Subcutaneous adipose tissue (tissue), 4 donors: ENCODE results near the gene RAB7B. TPM values are rescaled to one million over a fixed set of nuclear protein-coding genes. Genes with fewer than 3 reads are reported as not detected.

Experiments
- total RNA-seq, 4 donors: library from RNA; depleted of rRNA; stranded (reverse); fragments of >200 nt; gene quantifications; one replicate each; pipeline ENCODE4 v1.1.0, GENCODE V29; 2016
- TF ChIP-seq, protein P1 (sequence below): fragments of 450-650 bp; IDR thresholded peaks from one replicate; pipeline ENCODE4 v1.5.1; 2016; ENCODE audit warnings: low read depth, mild to moderate bottlenecking, control low read depth, antibody characterized with exemption, moderate library complexity

RAB7B gene
- total RNA-seq, 4 donors from 2014 or later: 1.7 to 24.5 (median 7.5) TPM

GRCh38 chr1:206032380-206033140 lies 29.4 kb upstream of the RAB7B start:
- TF ChIP-seq, protein P1, sequence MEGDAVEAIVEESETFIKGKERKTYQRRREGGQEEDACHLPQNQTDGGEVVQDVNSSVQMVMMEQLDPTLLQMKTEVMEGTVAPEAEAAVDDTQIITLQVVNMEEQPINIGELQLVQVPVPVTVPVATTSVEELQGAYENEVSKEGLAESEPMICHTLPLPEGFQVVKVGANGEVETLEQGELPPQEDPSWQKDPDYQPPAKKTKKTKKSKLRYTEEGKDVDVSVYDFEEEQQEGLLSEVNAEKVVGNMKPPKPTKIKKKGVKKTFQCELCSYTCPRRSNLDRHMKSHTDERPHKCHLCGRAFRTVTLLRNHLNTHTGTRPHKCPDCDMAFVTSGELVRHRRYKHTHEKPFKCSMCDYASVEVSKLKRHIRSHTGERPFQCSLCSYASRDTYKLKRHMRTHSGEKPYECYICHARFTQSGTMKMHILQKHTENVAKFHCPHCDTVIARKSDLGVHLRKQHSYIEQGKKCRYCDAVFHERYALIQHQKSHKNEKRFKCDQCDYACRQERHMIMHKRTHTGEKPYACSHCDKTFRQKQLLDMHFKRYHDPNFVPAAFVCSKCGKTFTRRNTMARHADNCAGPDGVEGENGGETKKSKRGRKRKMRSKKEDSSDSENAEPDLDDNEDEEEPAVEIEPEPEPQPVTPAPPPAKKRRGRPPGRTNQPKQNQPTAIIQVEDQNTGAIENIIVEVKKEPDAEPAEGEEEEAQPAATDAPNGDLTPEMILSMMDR: no peak

DNA sequence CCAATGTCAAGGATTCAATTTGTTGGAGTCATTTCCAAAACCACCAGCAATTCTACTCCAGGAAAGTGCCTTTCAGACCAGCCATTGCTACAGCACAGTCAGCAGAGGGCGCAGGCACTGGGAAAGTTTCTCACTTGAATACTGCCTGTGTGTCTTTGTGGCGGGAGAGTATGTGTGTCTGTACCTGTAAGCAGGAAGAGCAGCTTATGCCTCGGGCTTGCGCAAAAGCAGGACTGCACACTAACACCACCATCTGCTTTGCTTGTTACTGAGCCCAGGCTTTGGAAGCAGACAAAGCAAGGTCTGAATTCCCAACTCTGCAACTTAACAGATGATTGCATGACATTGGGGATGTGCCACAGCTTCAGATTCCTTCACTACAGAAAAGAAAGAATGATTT lies 27.5 kb upstream of the RAB7B start:
- TF ChIP-seq, protein P1: no peak

DNA sequence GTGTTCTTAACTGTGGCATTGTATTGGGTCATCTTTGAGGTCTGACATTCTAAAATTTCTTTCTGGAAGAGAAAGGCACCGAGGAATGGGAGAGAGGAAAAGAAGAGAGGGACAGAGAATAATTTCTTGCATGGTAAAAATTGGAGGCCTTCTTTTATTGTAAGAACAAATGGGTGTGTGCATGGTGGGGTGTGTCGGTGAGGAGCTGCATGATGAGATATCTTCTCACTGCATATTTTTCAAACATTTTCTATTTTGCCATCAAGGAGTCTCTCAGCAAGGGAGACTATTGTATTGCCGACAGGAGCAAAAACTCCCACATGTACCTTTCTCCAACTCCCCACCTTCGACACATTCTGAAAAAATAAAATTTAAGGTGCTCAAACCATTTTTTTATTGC lies 27.0 kb upstream of the RAB7B start:
- TF ChIP-seq, protein P1: no peak

DNA sequence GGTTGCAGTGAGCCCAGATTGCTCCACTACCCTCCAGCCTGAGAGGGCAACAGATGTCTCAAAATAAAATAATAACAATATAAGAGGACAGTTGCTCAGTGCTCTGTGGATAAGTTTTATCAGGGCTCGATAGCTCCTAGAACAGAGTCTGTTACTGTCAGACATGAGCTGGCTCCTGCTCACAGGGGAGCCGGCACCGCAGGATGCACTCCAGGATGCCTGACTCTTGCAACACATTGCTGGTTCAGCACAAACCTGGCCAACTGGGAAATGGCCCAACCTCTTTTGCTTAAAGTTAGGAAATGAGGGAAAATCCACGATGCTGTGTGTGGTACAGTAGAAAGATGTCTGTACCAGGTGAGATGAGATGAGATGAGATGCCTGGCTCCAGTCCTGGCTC lies 26.3 kb upstream of the RAB7B start:
- TF ChIP-seq, protein P1: no peak

DNA sequence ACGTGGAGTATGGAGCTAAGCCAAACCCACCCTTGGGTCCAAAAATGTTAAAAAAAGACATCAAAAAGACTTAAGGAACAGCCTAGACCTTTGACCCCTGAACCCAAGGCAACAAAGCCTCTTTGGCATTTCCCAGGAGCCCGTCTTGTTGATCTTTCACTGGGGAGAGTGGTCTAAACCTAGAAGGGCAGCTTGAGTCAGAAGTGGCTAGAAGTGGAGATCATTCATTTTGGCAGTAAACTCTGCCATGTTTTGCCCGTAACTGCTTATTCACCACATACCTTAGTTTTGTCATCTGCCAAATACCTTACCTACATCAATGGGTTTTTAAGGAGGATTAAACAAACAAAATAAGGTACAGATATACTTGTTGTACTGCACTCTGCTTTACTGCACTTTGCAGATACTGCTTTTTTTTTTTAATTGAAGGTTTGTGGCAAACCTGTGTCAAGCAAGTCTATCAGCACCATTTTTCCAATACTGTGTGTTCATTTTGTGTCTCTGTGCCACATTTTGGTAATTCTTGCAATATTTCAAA lies 22.2 kb upstream of the RAB7B start:
- TF ChIP-seq, protein P1: no peak

DNA sequence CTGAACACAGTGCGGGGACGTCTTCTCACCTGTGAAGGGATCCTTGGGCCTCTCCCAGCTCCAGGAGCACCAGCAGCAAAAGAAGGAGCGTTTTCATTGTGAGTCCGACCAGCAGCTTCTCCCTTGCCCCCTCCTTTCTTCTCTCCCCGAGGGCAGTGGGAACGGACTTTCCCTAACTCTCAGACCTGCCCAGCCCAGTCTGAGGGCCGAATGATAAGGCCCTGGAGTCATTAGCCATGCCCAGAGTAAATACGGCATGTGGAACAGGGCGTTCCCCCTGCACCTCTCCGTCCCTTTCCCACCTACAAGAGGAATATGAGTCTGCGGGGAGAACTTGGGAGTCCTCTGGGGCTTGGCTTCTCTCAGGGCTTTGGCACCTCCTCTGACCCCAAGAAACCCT lies 20.5 kb upstream of the RAB7B start, which contains the start of gene CTSE:
TSS of gene CTSE (minus strand) at position 201 of the 400 bp plus-strand sequence. CDS start at position 97, 104 bp downstream.
- TF ChIP-seq, protein P1: no peak

DNA sequence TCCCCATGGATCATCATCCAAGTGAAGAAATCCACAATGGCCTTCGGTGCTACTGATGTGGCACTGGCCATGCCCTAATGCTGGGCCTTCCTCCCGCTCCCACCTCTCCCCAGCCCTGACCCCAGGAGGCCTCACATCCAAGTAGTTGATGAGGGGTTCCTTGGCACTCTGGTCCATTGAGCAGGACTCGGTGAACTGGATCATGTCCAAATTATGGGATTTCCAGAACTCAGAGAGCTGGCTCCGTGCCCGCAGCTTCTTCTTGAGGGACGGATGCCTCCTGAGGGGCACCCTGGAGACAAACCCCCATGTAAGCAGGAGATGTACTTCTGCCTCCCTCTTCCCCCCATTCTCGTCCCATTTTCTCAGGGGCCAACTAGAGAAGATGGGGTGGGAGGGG lies 19.6 kb upstream of the RAB7B start:
- TF ChIP-seq, protein P1: no peak
